Sigmoid colon (tissue), 7 donors: ENCODE results near the gene DPY19L3. TPM values are rescaled to one million over a fixed set of nuclear protein-coding genes. Genes with fewer than 3 reads are reported as not detected.
A peak's percentile ranks its signal among the peaks of the same experiment; 100 is the strongest.

ENCODE experiments used
- DNase-seq: peaks from one replicate; pipeline ENCODE4 v3.0.0-alpha.2; 2019
- H3K27ac ChIP-seq, 4 donors: fragments of 200-600 bp; sonication (generic); one replicate each; pipeline ENCODE4 v1.5.1; 2016 to 2019; ENCODE audit warnings: mild to moderate bottlenecking in 1 of 4
- H3K27me3 ChIP-seq, 3 donors: fragments of 200-600 bp; sonication (generic); one replicate each; pipeline ENCODE4 v1.5.1; 2019; ENCODE audit warnings: mild to moderate bottlenecking in 1 of 3
- H3K36me3 ChIP-seq, 4 donors: fragments of 200-600 bp; sonication (generic); one replicate each; pipeline ENCODE4 v1.5.1; 2016 to 2019
- H3K4me1 ChIP-seq, 4 donors: fragments of 200-600 bp; sonication (generic); one replicate each; pipeline ENCODE4 v1.5.1; 2017 to 2019
- H3K4me3 ChIP-seq, 4 donors: fragments of 200-600 bp; sonication (generic); one replicate each; pipeline ENCODE4 v1.5.1; 2017 to 2019; ENCODE audit warnings: mild to moderate bottlenecking in 2 of 4, moderate library complexity in 1 of 4
- H3K9me3 ChIP-seq, 4 donors: fragments of 200-600 bp in 3 of 4; sonication (generic) in 3 of 4; one replicate each; pipeline versions ENCODE4 v1.5.1 to v1.6.1; 2013 to 2019
- EP300 ChIP-seq, 4 donors: sonication (generic); formaldehyde crosslinking; IDR thresholded peaks; one replicate each; pipeline ENCODE4 v1.6.1; 2017; ENCODE audit warnings: antibody characterized with exemption in 4 of 4
- POLR2A ChIP-seq, 2 donors: fragments of 450-650 bp; IDR thresholded peaks; one replicate each; pipeline ENCODE4 v1.6.1; 2016; ENCODE audit warnings: antibody characterized with exemption in 2 of 2, mild to moderate bottlenecking in 2 of 2, moderate library complexity in 2 of 2
- POLR2AphosphoS5 ChIP-seq, 4 donors: sonication (generic); formaldehyde crosslinking; IDR thresholded peaks; one replicate each; pipeline ENCODE4 v1.6.1; 2017; ENCODE audit warnings: antibody characterized with exemption in 4 of 4
- WGBS, 2 donors: extraction: QIAGEN DNeasy Blood & Tissue Kit; methylation state at CpG; one replicate each; pipeline ENCODE4 v1.1.7; 2013; 5-methylcytosine and 5-hydroxymethylcytosine counted together
- intact Hi-C: fragments of 100-400 bp; cut with DNase I; formaldehyde crosslinking; loops from one replicate; pipeline ENCODE4 v1.15.1; 2023
- polyA plus RNA-seq, 3 donors: library from polyadenylated mRNA; stranded (reverse); fragments of 200-250 nt; gene quantifications; one replicate each; pipeline ENCODE4 v1.2.3, GENCODE V29; 2013
- total RNA-seq, 4 donors: library from RNA; depleted of rRNA; stranded (reverse); fragments of >200 nt; gene quantifications; one replicate each; pipeline ENCODE4 v1.1.0, GENCODE V29; 2016
- TF ChIP-seq, protein P1 (sequence below), 4 experiments: fragments of 450-650 bp in 3 of 4; fragments of 200-600 bp in 1 of 4; IDR thresholded peaks; one replicate each; pipeline ENCODE4 v1.5.1; 2016 to 2019; ENCODE audit warnings: antibody characterized with exemption in 4 of 4, mild to moderate bottlenecking in 3 of 4, moderate library complexity in 2 of 4
- donor health status: healthy with polysubstance abuse.
- donor health status: Bipolar disorder and iron deficiency.
- donor health status: healthy.

The DPY19L3 gene
- total and polyA plus RNA-seq, 7 donors, result 1.2 to 33.5 (median 11.4) TPM

GRCh38 chr19:32458500-32459123 is 53.0 kb downstream of the DPY19L3 start:
- intact Hi-C loops, result no loop called here
- Histone ChIP-seq H3K9me3 (no peaks in the 10 kb centered on the region), H3K36me3 (peaks cover 0 to 60% (median 0%) of the 10 kb centered on the region in 4 donors), H3K27ac (no peak overlapping the region), H3K4me3 (no peak overlapping the region), H3K27me3 (no peaks in the 10 kb centered on the region), H3K4me1 (no peaks in the 10 kb centered on the region)
- no peak for DNase-seq
- TF ChIP-seq POLR2A (IDR thresholded peaks at IDR 0.05) (no peak), POLR2AphosphoS5 (IDR thresholded peaks at IDR 0.05) (no peak)
- 82 to 85% methylated on average over 4 of the region's 4 CpGs for WGBS, 2 donors

DNA sequence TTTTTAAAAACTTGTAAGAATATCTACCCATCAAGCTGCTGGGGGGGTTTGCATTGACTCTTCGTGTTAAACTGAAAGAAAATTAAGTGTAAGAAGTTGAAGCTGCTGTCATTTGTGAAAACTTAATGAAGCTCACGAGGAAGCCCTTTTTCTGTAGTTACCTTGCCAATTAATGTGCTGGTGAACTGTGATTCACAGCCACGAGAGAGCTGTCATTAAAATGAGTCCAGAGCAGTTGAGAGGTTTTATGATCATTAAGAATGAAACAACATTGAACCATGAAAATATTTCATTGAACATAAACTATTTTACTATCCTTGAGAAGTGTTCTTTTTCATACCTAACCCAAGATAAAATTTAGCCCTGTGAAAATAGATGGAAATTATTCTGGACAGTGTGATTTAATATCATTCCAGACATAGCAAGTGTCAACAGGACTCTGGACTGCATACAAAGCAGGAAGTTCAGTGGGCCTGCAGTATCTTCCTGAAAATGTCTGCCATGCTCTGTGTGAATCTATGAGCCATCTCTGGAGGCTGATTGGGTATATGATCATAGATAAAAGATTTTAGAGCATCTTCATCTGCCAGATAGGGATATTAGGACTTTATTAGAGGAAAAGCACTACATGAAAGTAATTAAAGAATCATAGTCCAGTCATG is 53.8 kb downstream of the DPY19L3 start:
- intact Hi-C loops, result no loop called here
- Histone ChIP-seq H3K9me3 (no peaks in the 10 kb centered on the region), H3K27me3 (no peaks in the 10 kb centered on the region), H3K4me1 (no peaks in the 10 kb centered on the region), H3K27ac (no peak overlapping the region), H3K4me3 (no peak overlapping the region), H3K36me3 (peaks cover 0 to 57% (median 0%) of the 10 kb centered on the region in 4 donors)
- DNase-seq, result no peak
- 40 to 70% methylated on average over 3 of the region's 3 CpGs for WGBS, 2 donors
- TF ChIP-seq EP300 (IDR thresholded peaks at IDR 0.05), result no peak
- TF ChIP-seq, protein P1, sequence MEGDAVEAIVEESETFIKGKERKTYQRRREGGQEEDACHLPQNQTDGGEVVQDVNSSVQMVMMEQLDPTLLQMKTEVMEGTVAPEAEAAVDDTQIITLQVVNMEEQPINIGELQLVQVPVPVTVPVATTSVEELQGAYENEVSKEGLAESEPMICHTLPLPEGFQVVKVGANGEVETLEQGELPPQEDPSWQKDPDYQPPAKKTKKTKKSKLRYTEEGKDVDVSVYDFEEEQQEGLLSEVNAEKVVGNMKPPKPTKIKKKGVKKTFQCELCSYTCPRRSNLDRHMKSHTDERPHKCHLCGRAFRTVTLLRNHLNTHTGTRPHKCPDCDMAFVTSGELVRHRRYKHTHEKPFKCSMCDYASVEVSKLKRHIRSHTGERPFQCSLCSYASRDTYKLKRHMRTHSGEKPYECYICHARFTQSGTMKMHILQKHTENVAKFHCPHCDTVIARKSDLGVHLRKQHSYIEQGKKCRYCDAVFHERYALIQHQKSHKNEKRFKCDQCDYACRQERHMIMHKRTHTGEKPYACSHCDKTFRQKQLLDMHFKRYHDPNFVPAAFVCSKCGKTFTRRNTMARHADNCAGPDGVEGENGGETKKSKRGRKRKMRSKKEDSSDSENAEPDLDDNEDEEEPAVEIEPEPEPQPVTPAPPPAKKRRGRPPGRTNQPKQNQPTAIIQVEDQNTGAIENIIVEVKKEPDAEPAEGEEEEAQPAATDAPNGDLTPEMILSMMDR (IDR thresholded peaks at IDR 0.05), result no peak
- TF ChIP-seq POLR2AphosphoS5 (IDR thresholded peaks at IDR 0.05), result no peak
- no peak for TF ChIP-seq POLR2A (IDR thresholded peaks at IDR 0.05)

GRCh38 chr19:32460476-32460875 is 54.9 kb downstream of the DPY19L3 start:
- Histone ChIP-seq H3K36me3 (peaks cover 0 to 48% (median 0%) of the 10 kb centered on the region in 4 donors), H3K27me3 (no peaks in the 10 kb centered on the region), H3K4me1 (no peaks in the 10 kb centered on the region), H3K9me3 (no peaks in the 10 kb centered on the region), H3K27ac (no peak overlapping the region), H3K4me3 (no peak overlapping the region)
- TF ChIP-seq, protein P1 (IDR thresholded peaks at IDR 0.05), result no peak
- TF ChIP-seq POLR2A (IDR thresholded peaks at IDR 0.05) (no peak), EP300 (IDR thresholded peaks at IDR 0.05) (no peak), POLR2AphosphoS5 (IDR thresholded peaks at IDR 0.05) (no peak)
- 93 to 94% methylated on average over 3 of the region's 3 CpGs for WGBS, 2 donors
- DNase-seq, result no peak
- intact Hi-C loops, result no loop called here

DNA sequence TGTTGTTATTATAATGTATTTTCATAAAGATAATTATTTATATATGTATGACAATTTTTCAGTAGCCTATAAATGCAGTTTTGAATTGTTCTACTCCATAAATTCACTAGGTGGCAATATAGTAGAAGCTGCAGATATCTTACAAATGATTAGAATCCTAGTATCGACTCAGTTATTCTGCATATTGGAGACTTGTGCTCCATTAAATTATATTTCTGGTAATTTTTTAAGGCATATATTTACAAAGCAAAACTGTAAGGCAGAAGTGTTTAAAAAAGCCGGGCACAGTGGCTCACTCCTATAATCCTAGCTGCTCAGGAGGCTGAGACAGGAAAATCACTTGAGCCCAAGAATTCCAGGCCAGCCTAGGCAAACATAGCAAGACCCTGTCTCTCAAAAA is 58.7 kb downstream of the DPY19L3 start:
- peaks cover 0 to 15% (median 0%) of the 10 kb centered on the region in 4 donors for H3K36me3 ChIP-seq
- no peak for DNase-seq
- no peak overlapping the region for H3K27ac ChIP-seq
- no peaks in the 10 kb centered on the region for H3K4me1 ChIP-seq
- no peaks in the 10 kb centered on the region for H3K9me3 ChIP-seq
- TF ChIP-seq, protein P1 (IDR thresholded peaks at IDR 0.05), result peak in 1 of 4 experiments; percentile 10
- TF ChIP-seq POLR2AphosphoS5 (IDR thresholded peaks at IDR 0.05) (no peak), EP300 (IDR thresholded peaks at IDR 0.05) (no peak), POLR2A (IDR thresholded peaks at IDR 0.05) (no peak)
- no peaks in the 10 kb centered on the region for H3K27me3 ChIP-seq
- no peak overlapping the region for H3K4me3 ChIP-seq
- intact Hi-C loops, result no loop called here
- WGBS, 2 donors, result 73 to 83% methylated on average over 2 of the region's 2 CpGs

- Histone ChIP-seq H3K27me3 (no peaks in the 10 kb centered on the region), H3K36me3 (peaks cover 0 to 6% (median 2%) of the 10 kb centered on the region in 4 donors), H3K27ac (no peak overlapping the region), H3K9me3 (no peaks in the 10 kb centered on the region), H3K4me3 (no peak overlapping the region), H3K4me1 (no peaks in the 10 kb centered on the region)
- 93 to 97% methylated on average over 2 of the region's 2 CpGs for WGBS, 2 donors
- no peak for DNase-seq
- intact Hi-C loops, result no loop called here
- TF ChIP-seq POLR2AphosphoS5 (IDR thresholded peaks at IDR 0.05) (no peak), EP300 (IDR thresholded peaks at IDR 0.05) (no peak), POLR2A (IDR thresholded peaks at IDR 0.05) (no peak)
- TF ChIP-seq, protein P1 (IDR thresholded peaks at IDR 0.05), result no peak
These were observed 59.6 kb downstream of the DPY19L3 start for GRCh38 chr19:32465176-32465575.
